Testis (tissue), 3 donors: Measurements from ENCODE around the gene FBXL20. TPM values are rescaled to one million over a fixed set of nuclear protein-coding genes. Genes with fewer than 3 reads are reported as not detected.

ENCODE experiments used
- DNase-seq: peaks from one replicate; pipeline ENCODE4 v3.0.0-alpha.2; 2019
- H3K27ac ChIP-seq, 2 donors: fragments of 200-600 bp; sonication (generic); one replicate each; pipeline ENCODE4 v1.5.1; 2019
- H3K27me3 ChIP-seq: fragments of 200-600 bp; sonication (generic); one replicate; pipeline ENCODE4 v1.5.1; 2019
- H3K36me3 ChIP-seq: fragments of 200-600 bp; sonication (generic); one replicate; pipeline ENCODE4 v1.5.1; 2017; ENCODE audit warnings: low read depth; ENCODE audit errors: missing control alignments
- H3K4me1 ChIP-seq: fragments of 200-600 bp; sonication (generic); one replicate; pipeline ENCODE4 v1.5.1; 2019
- H3K4me3 ChIP-seq, 2 donors: fragments of 200-600 bp; sonication (generic); one replicate each; pipeline ENCODE4 v1.5.1; 2017 to 2019
- H3K9me3 ChIP-seq: fragments of 200-600 bp; sonication (generic); one replicate; pipeline ENCODE4 v1.5.1; 2017
- POLR2A ChIP-seq: fragments of 450-650 bp; IDR thresholded peaks from one replicate; pipeline ENCODE4 v1.6.1; 2017; ENCODE audit warnings: antibody characterized with exemption, mild to moderate bottlenecking, moderate library complexity
- WGBS, 2 donors: methylation state at CpG; one replicate each; pipeline ENCODE4 v1.1.5; 2018; 5-methylcytosine and 5-hydroxymethylcytosine counted together
- intact Hi-C: fragments of 100-400 bp; cut with DNase I; formaldehyde crosslinking; loops from one replicate; pipeline ENCODE4 v1.15.1; 2023; ENCODE audit warnings: low total_unique reads
- polyA plus RNA-seq: library from polyadenylated mRNA; stranded (reverse); fragments of 350-450 nt; fragmentation: Illumina TruSeq; extraction: RNeasy Lipid Tissue Mini Kit (QIAGEN cat#74804); gene quantifications from one replicate; pipeline ENCODE4 v1.2.3, GENCODE V29; 2014; ENCODE audit warnings: low read depth, low replicate concordance; ENCODE audit not compliant: insufficient read depth
- total RNA-seq, 2 donors: library from RNA; depleted of rRNA; stranded (reverse); fragments of >200 nt; gene quantifications; one replicate each; pipeline ENCODE4 v1.2.3, GENCODE V29; 2016
- TF ChIP-seq, protein P1 (sequence below), 3 experiments: fragments of 450-650 bp in 2 of 3; fragments of 200-600 bp in 1 of 3; sonication (generic) in 1 of 3; IDR thresholded peaks; one replicate each; pipeline ENCODE4 v1.5.1; 2016 to 2019; ENCODE audit warnings: antibody characterized with exemption in 3 of 3, mild to moderate bottlenecking in 2 of 3, moderate library complexity in 1 of 3

FBXL20 gene
- total and polyA plus RNA-seq, 3 donors from 2014 or later: 29.7 to 67.5 (median 62.5) TPM

DNA sequence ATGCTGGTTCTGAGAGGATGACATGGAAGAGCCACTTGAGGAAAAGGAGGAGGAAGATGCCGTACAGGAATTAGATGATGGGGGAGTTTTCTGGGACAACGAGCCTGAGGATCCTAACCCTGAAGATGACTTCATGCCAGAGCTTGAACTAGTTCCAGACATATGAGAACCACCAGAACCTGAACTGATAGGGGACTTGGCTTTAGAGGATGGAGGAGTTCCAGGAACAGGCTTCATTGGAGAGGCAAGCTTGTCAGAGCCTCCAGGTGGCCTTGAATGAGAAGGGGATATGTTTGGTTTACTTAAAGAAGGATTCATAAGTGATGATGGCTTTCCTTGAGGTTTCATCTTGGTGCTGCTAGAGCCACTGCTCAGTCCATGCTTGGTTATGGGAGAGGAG lies 6.9 kb upstream of the FBXL20 start:
- DNase-seq: peak; percentile 2
- Histone ChIP-seq H3K27me3 (no peaks in the 10 kb centered on the region), H3K4me3 (no peak overlapping the region), H3K9me3 (no peaks in the 10 kb centered on the region), H3K4me1 (no peaks in the 10 kb centered on the region), H3K36me3 (no peaks in the 10 kb centered on the region), H3K27ac (no peak overlapping the region)
- WGBS, 2 donors: 44 to 59% methylated on average over 2 of the region's 2 CpGs
- intact Hi-C loops: no loop called here
- TF ChIP-seq POLR2A: no peak
- TF ChIP-seq, protein P1, sequence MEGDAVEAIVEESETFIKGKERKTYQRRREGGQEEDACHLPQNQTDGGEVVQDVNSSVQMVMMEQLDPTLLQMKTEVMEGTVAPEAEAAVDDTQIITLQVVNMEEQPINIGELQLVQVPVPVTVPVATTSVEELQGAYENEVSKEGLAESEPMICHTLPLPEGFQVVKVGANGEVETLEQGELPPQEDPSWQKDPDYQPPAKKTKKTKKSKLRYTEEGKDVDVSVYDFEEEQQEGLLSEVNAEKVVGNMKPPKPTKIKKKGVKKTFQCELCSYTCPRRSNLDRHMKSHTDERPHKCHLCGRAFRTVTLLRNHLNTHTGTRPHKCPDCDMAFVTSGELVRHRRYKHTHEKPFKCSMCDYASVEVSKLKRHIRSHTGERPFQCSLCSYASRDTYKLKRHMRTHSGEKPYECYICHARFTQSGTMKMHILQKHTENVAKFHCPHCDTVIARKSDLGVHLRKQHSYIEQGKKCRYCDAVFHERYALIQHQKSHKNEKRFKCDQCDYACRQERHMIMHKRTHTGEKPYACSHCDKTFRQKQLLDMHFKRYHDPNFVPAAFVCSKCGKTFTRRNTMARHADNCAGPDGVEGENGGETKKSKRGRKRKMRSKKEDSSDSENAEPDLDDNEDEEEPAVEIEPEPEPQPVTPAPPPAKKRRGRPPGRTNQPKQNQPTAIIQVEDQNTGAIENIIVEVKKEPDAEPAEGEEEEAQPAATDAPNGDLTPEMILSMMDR (IDR thresholded peaks at IDR 0.05): no peak

DNA sequence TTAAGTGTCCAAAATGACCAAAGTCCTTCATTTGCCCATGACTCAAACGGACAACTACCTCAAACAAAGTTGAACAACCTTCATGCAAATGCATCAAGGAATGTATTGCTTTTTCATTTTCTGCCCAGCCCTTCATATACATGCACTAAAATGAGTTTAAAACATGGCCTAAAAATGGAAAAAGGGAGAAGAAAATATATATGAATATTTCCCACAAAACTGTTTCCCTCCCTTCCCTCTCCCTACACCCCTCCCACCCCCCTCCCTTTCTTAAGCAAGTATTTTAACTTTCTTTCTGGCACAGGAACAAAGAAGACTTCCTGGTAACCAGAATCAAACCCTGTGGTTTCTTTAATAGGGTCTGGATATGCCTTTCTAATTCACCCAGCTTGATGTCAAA lies 5.5 kb upstream of the FBXL20 start:
- DNase-seq: no peak
- Histone ChIP-seq H3K4me3 (no peak overlapping the region), H3K27me3 (no peaks in the 10 kb centered on the region), H3K27ac (no peak overlapping the region), H3K4me1 (no peaks in the 10 kb centered on the region), H3K9me3 (no peaks in the 10 kb centered on the region), H3K36me3 (no peaks in the 10 kb centered on the region)
- intact Hi-C loops: no loop called here
- 69 to 87% methylated on average over 1 of the region's 1 CpG for whole genome bisulfite sequencing, 2 donors
- no peak for TF ChIP-seq POLR2A
- TF ChIP-seq, protein P1 (IDR thresholded peaks at IDR 0.05): no peak

DNA sequence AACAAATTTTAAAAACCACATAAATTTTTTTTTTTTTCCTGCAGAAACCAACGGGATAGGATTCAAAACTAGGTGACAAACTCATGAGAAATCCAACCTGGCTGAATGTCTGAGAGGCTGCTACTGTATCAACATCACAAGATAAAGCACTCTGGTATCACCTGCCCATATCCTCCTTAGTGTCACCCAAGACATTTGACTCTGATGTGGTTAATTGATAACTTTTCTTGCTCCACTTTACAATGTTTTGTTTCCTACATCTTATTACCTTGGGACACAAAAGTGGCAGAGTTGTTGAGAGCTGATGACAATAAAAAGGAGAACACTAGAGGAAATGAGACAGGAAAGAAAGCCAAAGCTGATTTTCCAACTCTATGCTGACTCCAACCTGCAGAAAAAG lies 4.0 kb upstream of the FBXL20 start:
- Histone ChIP-seq H3K36me3 (no peaks in the 10 kb centered on the region), H3K27ac (no peak overlapping the region), H3K4me1 (no peaks in the 10 kb centered on the region), H3K9me3 (no peaks in the 10 kb centered on the region), H3K27me3 (no peaks in the 10 kb centered on the region), H3K4me3 (no peak overlapping the region)
- TF ChIP-seq POLR2A: no peak
- TF ChIP-seq, protein P1 (IDR thresholded peaks at IDR 0.05): no peak
- DNase-seq: no peak
- 50 to 70% methylated on average over 1 of the region's 1 CpG for WGBS, 2 donors
- intact Hi-C loops: no loop called here

DNA sequence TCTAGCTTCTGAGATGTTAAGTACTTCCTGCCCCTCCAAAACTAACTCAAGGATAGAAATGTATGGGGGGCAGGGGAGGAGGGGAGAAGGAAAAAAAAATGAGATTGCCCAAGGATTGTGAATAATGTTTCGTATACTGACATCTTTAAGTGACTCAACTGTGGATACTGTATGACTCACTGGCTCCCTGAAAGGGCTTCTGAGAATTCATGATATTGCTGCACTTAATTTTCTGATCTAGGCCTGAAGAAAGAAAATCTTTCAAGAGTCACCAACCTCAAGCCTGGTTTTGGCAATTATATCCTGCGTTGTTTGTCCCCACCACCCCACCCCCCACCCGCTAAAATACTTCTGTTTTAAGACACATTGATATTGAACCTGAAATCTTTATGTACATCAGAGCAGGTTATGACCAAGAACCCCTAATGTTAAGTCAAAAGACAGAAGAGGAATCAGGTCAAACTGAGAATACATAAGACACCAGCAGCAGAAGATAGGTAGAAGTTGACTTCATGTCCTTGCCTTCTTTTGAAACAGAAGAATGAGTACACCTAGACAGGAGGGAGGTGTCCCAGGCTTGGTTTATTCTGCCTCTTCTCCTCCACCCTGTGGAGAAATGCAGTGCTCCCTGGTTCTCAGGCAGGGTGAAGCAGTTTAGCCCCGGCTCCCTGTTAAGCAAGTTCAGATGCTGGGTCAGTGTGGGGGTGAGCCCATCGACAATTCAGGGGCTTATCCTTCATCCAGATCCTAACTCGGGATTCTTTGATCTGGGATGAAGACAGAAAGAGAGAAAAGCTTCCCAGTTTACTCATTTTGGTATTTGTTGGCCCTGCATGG lies 3.3 kb upstream of the FBXL20 start:
- no peak overlapping the region for H3K27ac ChIP-seq
- no peak overlapping the region for H3K4me3 ChIP-seq
- 86 to 90% methylated on average over 6 of the region's 6 CpGs for WGBS, 2 donors
- no peaks in the 10 kb centered on the region for H3K9me3 ChIP-seq
- H3K27me3 ChIP-seq: no peaks in the 10 kb centered on the region
- TF ChIP-seq, protein P1 (IDR thresholded peaks at IDR 0.05): no peak
- no peak for TF ChIP-seq POLR2A
- intact Hi-C loops: no loop called here
- peaks cover 3% of the 10 kb centered on the region for H3K4me1 ChIP-seq
- DNase-seq: peak; percentile 10
- no peaks in the 10 kb centered on the region for H3K36me3 ChIP-seq
